Heart right ventricle (tissue), 16 donors: ENCODE data around the gene TRAPPC10. TPM values are rescaled to one million over a fixed set of nuclear protein-coding genes. Genes with fewer than 3 reads are reported as not detected.

Experiments
- ATAC-seq, 8 donors: fragments of 200-7000 bp; cut with Tn5 transposase; one replicate each; pipeline ENCODE4 v1.9.1; 2020; ENCODE audit warnings: mild to moderate bottlenecking in 8 of 8, moderate library complexity in 8 of 8, moderate number of reproducible peaks in 1 of 8
- DNase-seq, 2 donors: peaks; one replicate each; pipeline ENCODE4 v3.0.0-alpha.2; 2020
- H3K27ac ChIP-seq, 10 donors: fragments of 200-600 bp; sonication (generic) in 2 of 10; one replicate each; pipeline versions ENCODE4 v1.5.0 to v1.8.0; 2020 to 2022; ENCODE audit warnings: mild to moderate bottlenecking in 3 of 10
- H3K27me3 ChIP-seq, 7 donors: fragments of 200-600 bp; one replicate each; pipeline ENCODE4 v1.8.0; 2021 to 2022; ENCODE audit warnings: mild to moderate bottlenecking in 2 of 7
- H3K36me3 ChIP-seq, 9 donors: fragments of 200-600 bp; sonication (generic) in 1 of 9; one replicate each; pipeline versions ENCODE4 v1.5.0 to v1.8.0; 2020 to 2022; ENCODE audit warnings: mild to moderate bottlenecking in 2 of 9
- H3K4me1 ChIP-seq, 9 donors: fragments of 200-600 bp; sonication (generic) in 1 of 9; one replicate each; pipeline versions ENCODE4 v1.5.0 to v1.8.0; 2020 to 2022; ENCODE audit warnings: mild to moderate bottlenecking in 4 of 9
- H3K4me3 ChIP-seq, 10 donors: fragments of 200-600 bp; sonication (generic) in 2 of 10; one replicate each; pipeline versions ENCODE4 v1.5.0 to v1.8.0; 2020 to 2022; ENCODE audit warnings: mild to moderate bottlenecking in 7 of 10, moderate library complexity in 2 of 10
- H3K9me3 ChIP-seq, 11 donors: fragments of 200-600 bp in 10 of 11; sonication (generic) in 2 of 11; one replicate each; pipeline versions ENCODE4 v1.5.0 to v1.8.0; 2013 to 2022; ENCODE audit warnings: mild to moderate bottlenecking in 2 of 11, control low read depth in 1 of 11, moderate library complexity in 1 of 11
- WGBS, 2 donors: extraction: QIAGEN DNeasy Blood & Tissue Kit; methylation state at CpG; one replicate each; pipeline ENCODE4 v1.1.7; 2013; ENCODE audit warnings: inconsistent platforms in 1 of 2; 5-methylcytosine and 5-hydroxymethylcytosine counted together
- intact Hi-C, 10 donors: fragments of 100-400 bp; cut with DNase I; formaldehyde crosslinking; loops; one replicate each; pipeline versions ENCODE4 v1.11.1 to v1.14.2; 2022
- polyA plus RNA-seq, 2 donors: library from polyadenylated mRNA; stranded (reverse); fragments of 200-250 nt; gene quantifications; one replicate each; pipeline ENCODE4 v1.2.3, GENCODE V29; 2013
- total RNA-seq, 10 donors: library from RNA; stranded (reverse); fragmentation: NEBNext Ultra II Directional in 3 of 10; extraction: Animal tissue kit (Norgen Biotek cat#: 25700) in 3 of 10; gene quantifications; one replicate each; pipeline versions ENCODE4 v1.2.1 to v1.2.4, GENCODE V29; 2021 to 2023
- TF ChIP-seq, protein P1 (sequence below), 9 donors: fragments of 200-600 bp; sonication (generic) in 2 of 9; IDR thresholded peaks; one replicate each; pipeline versions ENCODE4 v1.5.0 to v1.8.0; 2021 to 2022; ENCODE audit warnings: antibody characterized with exemption in 9 of 9, mild to moderate bottlenecking in 5 of 9, moderate library complexity in 1 of 9
- donor health status: Arrhythmogenic right ventricular cardiomyopathy.
- donor health status: ischemic (EF 13 %, LVEDD 7.1; RV severe dilation, severe dysfunction).
- donor health status: healthy with polysubstance abuse.
- donor health status: DM: no; HTN: yes; CAD: no.
- donor health status: DM: no; HTN: no; CAD: no.
- donor health status: ischemic (EF 25% LVEDD 6.9; RV normal size, moderate dysfunction).
- donor health status: ischemic (EF 25% LVEDD 5.7; RV mildly dilated, moderate dysfunction).
- donor health status: healthy.
- donor health status: DM: yes; HTN: yes; CAD: no.
- donor health status: Ischemic cardiomyopathy.
- donor health status: ischemic (EF 35%, LVEDD 5.7; RV mildly dilated, moderate dysfunction).
- donor health status: nonischemic (EF 11% LVEDD 7.7; RV severe dilation, severe dysfunction).
- donor health status: DM: yes; HTN: yes; CAD: no.
- donor health status: PGD.
- donor health status: ischemic (EF 29% LVEDD 5.4; RV normal size, mild dysfunction).
- donor health status: nonischemic (EF 23%, LVEDD 6.1; RV moderate dilation, normal function).

Gene TRAPPC10
- total and polyA plus RNA-seq, 12 donors, result 4.7 to 26.2 (median 19.4) TPM

DNA sequence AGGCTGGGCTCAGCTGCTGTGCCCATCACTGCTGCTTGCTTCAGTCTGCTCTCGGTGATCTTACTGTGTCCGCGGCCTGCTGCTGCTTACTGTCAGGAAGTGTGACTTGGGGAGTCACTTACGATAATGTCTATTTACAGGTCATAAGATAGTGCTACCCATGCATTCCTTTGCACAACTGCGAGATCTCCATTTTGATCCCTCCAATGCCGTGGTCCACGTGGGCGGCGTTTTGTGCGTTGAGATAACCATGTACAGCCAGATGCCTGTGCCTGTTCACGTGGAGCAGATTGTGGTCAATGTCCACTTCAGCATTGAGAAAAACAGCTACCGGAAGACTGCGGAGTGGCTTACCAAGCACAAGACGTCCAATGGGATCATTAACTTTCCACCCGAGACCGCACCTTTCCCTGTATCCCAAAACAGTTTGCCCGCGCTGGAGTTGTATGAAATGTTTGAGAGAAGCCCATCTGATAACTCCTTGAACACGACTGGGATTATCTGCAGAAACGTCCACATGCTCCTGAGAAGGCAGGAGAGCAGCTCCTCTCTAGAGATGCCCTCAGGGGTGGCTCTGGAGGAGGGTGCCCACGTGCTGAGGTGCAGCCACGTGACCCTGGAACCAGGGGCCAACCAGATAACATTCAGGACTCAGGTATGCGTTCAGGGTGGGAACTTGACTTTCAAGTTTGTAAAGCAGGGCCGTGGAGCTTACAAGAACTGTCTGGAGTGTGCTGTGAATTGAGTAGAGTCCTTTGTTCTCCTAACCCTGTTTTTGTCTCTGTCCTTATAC, 70.7 kb downstream of the TRAPPC10 start:
- TF ChIP-seq, protein P1, sequence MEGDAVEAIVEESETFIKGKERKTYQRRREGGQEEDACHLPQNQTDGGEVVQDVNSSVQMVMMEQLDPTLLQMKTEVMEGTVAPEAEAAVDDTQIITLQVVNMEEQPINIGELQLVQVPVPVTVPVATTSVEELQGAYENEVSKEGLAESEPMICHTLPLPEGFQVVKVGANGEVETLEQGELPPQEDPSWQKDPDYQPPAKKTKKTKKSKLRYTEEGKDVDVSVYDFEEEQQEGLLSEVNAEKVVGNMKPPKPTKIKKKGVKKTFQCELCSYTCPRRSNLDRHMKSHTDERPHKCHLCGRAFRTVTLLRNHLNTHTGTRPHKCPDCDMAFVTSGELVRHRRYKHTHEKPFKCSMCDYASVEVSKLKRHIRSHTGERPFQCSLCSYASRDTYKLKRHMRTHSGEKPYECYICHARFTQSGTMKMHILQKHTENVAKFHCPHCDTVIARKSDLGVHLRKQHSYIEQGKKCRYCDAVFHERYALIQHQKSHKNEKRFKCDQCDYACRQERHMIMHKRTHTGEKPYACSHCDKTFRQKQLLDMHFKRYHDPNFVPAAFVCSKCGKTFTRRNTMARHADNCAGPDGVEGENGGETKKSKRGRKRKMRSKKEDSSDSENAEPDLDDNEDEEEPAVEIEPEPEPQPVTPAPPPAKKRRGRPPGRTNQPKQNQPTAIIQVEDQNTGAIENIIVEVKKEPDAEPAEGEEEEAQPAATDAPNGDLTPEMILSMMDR (IDR thresholded peaks at IDR 0.05), result no peak
- peak overlapping the region in 9 of 10 donors; percentile 13 to 89 (median 80) for H3K27ac ChIP-seq
- H3K9me3 ChIP-seq, result no peaks in the 10 kb centered on the region
- peak in 1 of 8 donors; percentile 32 for ATAC-seq
- H3K4me1 ChIP-seq, result peaks cover 29 to 58% (median 55%) of the 10 kb centered on the region in 9 donors
- peaks cover 0 to 100% (median 32%) of the 10 kb centered on the region in 9 donors for H3K36me3 ChIP-seq
- 58 to 73% methylated on average over 24 of the region's 24 CpGs for WGBS, 2 donors
- no peak for DNase-seq
- intact Hi-C loops, result no loop called here
- H3K27me3 ChIP-seq, result no peaks in the 10 kb centered on the region
- H3K4me3 ChIP-seq, result no peak overlapping the region

DNA sequence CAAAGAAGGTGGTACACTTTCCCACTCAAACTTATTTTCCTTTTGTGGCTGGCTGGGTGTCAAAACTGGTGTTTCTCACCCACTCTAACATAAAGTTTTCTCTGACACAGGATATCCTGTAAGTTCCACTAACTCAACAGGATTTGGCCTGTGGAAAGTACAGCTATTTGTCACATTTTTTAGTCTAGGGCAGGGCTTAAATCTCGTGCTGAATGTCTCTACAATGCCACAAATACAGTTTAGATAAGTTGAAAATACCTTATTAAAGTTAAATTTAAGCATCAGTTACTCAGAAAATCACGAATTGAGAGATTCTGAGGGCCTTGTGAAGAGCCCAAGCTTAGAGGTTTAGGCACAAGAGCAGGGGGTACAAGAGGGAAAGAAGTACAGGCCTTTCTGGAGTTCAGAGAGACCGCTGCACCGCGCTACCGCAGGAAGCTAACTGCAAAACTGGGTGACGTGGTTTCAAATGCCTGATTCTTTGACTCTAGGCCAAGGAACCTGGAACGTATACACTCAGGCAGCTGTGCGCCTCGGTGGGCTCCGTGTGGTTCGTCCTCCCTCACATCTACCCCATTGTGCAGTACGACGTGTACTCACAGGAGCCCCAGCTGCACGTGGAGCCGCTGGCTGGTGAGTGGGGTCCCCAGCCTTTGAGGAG, 71.7 kb downstream of the TRAPPC10 start:
- DNase-seq (no peak), ATAC-seq (peak in 4 of 8 donors; percentile 3 to 38 (median 28))
- H3K4me3 ChIP-seq, result peak overlapping the region in 2 of 10 donors; percentile 0 to 33
- no peaks in the 10 kb centered on the region for H3K9me3 ChIP-seq
- 56 to 75% methylated on average over 16 of the region's 16 CpGs for WGBS, 2 donors
- TF ChIP-seq, protein P1 (IDR thresholded peaks at IDR 0.05), result no peak
- peaks cover 0 to 100% (median 33%) of the 10 kb centered on the region in 9 donors for H3K36me3 ChIP-seq
- H3K4me1 ChIP-seq, result peaks cover 29 to 64% (median 62%) of the 10 kb centered on the region in 9 donors
- no peaks in the 10 kb centered on the region for H3K27me3 ChIP-seq
- peak overlapping the region; percentile 26 to 89 (median 80) for H3K27ac ChIP-seq
- intact Hi-C loops, result no loop called here

- Histone ChIP-seq H3K27ac (peak overlapping the region; percentile 26 to 89 (median 80)), H3K36me3 (peaks cover 0 to 100% (median 31%) of the 10 kb centered on the region in 9 donors), H3K9me3 (no peaks in the 10 kb centered on the region), H3K4me1 (peaks cover 29 to 70% (median 62%) of the 10 kb centered on the region in 9 donors), H3K4me3 (peak overlapping the region in 1 of 10 donors; percentile 33), H3K27me3 (no peaks in the 10 kb centered on the region)
- TF ChIP-seq, protein P1 (IDR thresholded peaks at IDR 0.05), result no peak
- DNase-seq (no peak), ATAC-seq (peak in 1 of 8 donors; percentile 22)
- intact Hi-C loops, result no loop called here
- 79 to 81% methylated on average over 7 of the region's 7 CpGs for WGBS, 2 donors
These were observed 72.6 kb downstream of the TRAPPC10 start for GRCh38 chr21:44084496-44085241.
